Measurements from ENCODE around the gene FIBIN.

FIBIN gene

DNA sequence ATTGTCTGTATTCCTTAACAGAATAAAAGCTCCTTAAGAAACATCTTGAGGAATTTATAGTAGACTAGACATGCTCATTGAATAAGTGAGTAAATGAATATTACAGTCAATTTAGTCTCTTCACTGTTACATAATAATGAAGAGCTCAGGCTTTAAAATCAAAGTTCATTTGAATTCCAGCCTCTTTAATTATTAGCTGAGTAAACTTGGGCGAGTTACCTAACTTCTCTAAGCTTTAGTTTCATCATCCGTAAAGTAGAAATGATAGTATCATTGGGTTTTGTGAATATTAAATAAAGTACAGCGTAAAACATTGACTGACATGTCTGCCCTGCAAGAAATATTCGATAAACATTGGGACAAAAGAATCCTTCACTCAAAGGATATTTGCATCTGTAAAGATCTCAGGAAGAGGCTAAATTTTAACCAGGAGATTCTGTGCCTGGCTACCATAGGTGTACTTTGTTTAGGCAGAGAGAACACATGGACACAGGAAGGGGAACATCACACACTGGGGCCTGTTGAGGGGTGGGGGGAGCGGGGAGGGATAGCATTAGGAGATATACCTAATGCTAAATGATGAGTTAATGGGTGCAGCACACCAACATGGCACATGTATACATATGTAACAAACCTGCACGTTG, 31.5 kb downstream of the FIBIN start:
- ChIA-PET CTCF (interaction anchor here (0.6 kb wide), 1 partner anchor 183 kb away, joined by 9 read pairs; no protein-coding TSS in a partner anchor), POLR2A (no interaction called here)
- DNase-seq (ENCODE audit: extremely low spot score): no peak
- no peak for TF ChIP-seq BHLHE40 (IDR thresholded peaks at IDR 0.05; ENCODE audit: borderline replicate concordance)
- no peak for TF ChIP-seq SP1 (IDR thresholded peaks at IDR 0.05)
- TF ChIP-seq ZNF384 (IDR thresholded peaks at IDR 0.05): no peak
- TF ChIP-seq CTBP1 (IDR thresholded peaks at IDR 0.05; ENCODE audit: borderline replicate concordance): no peak
- TF ChIP-seq NFRKB (IDR thresholded peaks at IDR 0.05): no peak
- no peak for TF ChIP-seq ARNT (IDR thresholded peaks at IDR 0.05)
- TF ChIP-seq L3MBTL2 (conservative IDR thresholded peaks at IDR 0.05): no peak
- TF ChIP-seq ELF4 (IDR thresholded peaks at IDR 0.05): no peak
- TF ChIP-seq FOXK2 (IDR thresholded peaks at IDR 0.05): no peak

- DNase-seq (ENCODE audit: extremely low spot score): no peak
- no peak for TF ChIP-seq TARDBP (IDR thresholded peaks at IDR 0.05)
- TF ChIP-seq SP1 (IDR thresholded peaks at IDR 0.05): no peak
- TF ChIP-seq ZNF384 (IDR thresholded peaks at IDR 0.05): no peak
- TF ChIP-seq BHLHE40 (IDR thresholded peaks at IDR 0.05; ENCODE audit: borderline replicate concordance): no peak
- no peak for TF ChIP-seq NFRKB (IDR thresholded peaks at IDR 0.05)
- no peak for TF ChIP-seq FOXM1 (IDR thresholded peaks at IDR 0.05; ENCODE audit: borderline replicate concordance)
- TF ChIP-seq SUZ12 (IDR thresholded peaks at IDR 0.05): no peak
- TF ChIP-seq FOXA1 (IDR thresholded peaks at IDR 0.05): no peak
- TF ChIP-seq FOXK2 (IDR thresholded peaks at IDR 0.05): no peak
- TF ChIP-seq L3MBTL2 (conservative IDR thresholded peaks at IDR 0.05): no peak
- no peak for TF ChIP-seq PKNOX1 (IDR thresholded peaks at IDR 0.05)
- no peak for TF ChIP-seq LEF1 (IDR thresholded peaks at IDR 0.05; ENCODE audit: borderline replicate concordance)
- TF ChIP-seq ARNT (IDR thresholded peaks at IDR 0.05): no peak
- no peak for TF ChIP-seq ELF4 (IDR thresholded peaks at IDR 0.05)
- TF ChIP-seq CTBP1 (IDR thresholded peaks at IDR 0.05; ENCODE audit: borderline replicate concordance): no peak
- no peak for TF ChIP-seq HDGF (IDR thresholded peaks at IDR 0.05; ENCODE audit: borderline replicate concordance)
- ChIA-PET POLR2A (no interaction called here), CTCF (no interaction called here)
These were observed 32.2 kb downstream of the FIBIN start for GRCh38 chr11:27025957-27026733.

GRCh38 chr11:27028561-27028965, 34.7 kb downstream of the FIBIN start:
- no peak for DNase-seq (ENCODE audit: extremely low spot score)
- CTCF ChIA-PET: no interaction called here
- TF ChIP-seq ZNF384 (IDR thresholded peaks at IDR 0.05) (no peak), FOXM1 (IDR thresholded peaks at IDR 0.05; ENCODE audit: borderline replicate concordance) (no peak), FOXK2 (IDR thresholded peaks at IDR 0.05) (no peak), ELF4 (IDR thresholded peaks at IDR 0.05) (no peak), BHLHE40 (IDR thresholded peaks at IDR 0.05; ENCODE audit: borderline replicate concordance) (no peak), ARNT (IDR thresholded peaks at IDR 0.05) (no peak), L3MBTL2 (conservative IDR thresholded peaks at IDR 0.05) (no peak), CTBP1 (IDR thresholded peaks at IDR 0.05; ENCODE audit: borderline replicate concordance) (no peak), SP1 (IDR thresholded peaks at IDR 0.05) (no peak), NFRKB (IDR thresholded peaks at IDR 0.05) (no peak), LEF1 (IDR thresholded peaks at IDR 0.05; ENCODE audit: borderline replicate concordance) (no peak), PKNOX1 (IDR thresholded peaks at IDR 0.05) (no peak), HDGF (IDR thresholded peaks at IDR 0.05; ENCODE audit: borderline replicate concordance) (no peak), TARDBP (IDR thresholded peaks at IDR 0.05) (no peak), SUZ12 (IDR thresholded peaks at IDR 0.05) (no peak)
- POLR2A ChIA-PET: no interaction called here

- DNase-seq (ENCODE audit: extremely low spot score): no peak
- ChIA-PET POLR2A (no interaction called here), CTCF (no interaction called here)
- TF ChIP-seq L3MBTL2 (conservative IDR thresholded peaks at IDR 0.05) (no peak), FOXA1 (IDR thresholded peaks at IDR 0.05) (no peak), SP1 (IDR thresholded peaks at IDR 0.05) (no peak), CTBP1 (IDR thresholded peaks at IDR 0.05; ENCODE audit: borderline replicate concordance) (no peak), SUZ12 (IDR thresholded peaks at IDR 0.05) (no peak), HDGF (IDR thresholded peaks at IDR 0.05; ENCODE audit: borderline replicate concordance) (no peak), FOXM1 (IDR thresholded peaks at IDR 0.05; ENCODE audit: borderline replicate concordance) (no peak), TARDBP (IDR thresholded peaks at IDR 0.05) (no peak), NFRKB (IDR thresholded peaks at IDR 0.05) (no peak), PKNOX1 (IDR thresholded peaks at IDR 0.05) (no peak), FOXK2 (IDR thresholded peaks at IDR 0.05) (no peak), ELF4 (IDR thresholded peaks at IDR 0.05) (no peak), LEF1 (IDR thresholded peaks at IDR 0.05; ENCODE audit: borderline replicate concordance) (no peak)
These were observed 36.1 kb downstream of the FIBIN start for GRCh38 chr11:27029966-27030365.

GRCh38 chr11:27031754-27032153, 37.8 kb downstream of the FIBIN start:
- ChIA-PET POLR2A (no interaction called here), CTCF (no interaction called here)
- TF ChIP-seq SUZ12 (IDR thresholded peaks at IDR 0.05) (no peak), TARDBP (IDR thresholded peaks at IDR 0.05) (no peak), ARNT (IDR thresholded peaks at IDR 0.05) (no peak), PKNOX1 (IDR thresholded peaks at IDR 0.05) (no peak), NFRKB (IDR thresholded peaks at IDR 0.05) (no peak), CTBP1 (IDR thresholded peaks at IDR 0.05; ENCODE audit: borderline replicate concordance) (no peak), ZNF384 (IDR thresholded peaks at IDR 0.05) (no peak), BHLHE40 (IDR thresholded peaks at IDR 0.05; ENCODE audit: borderline replicate concordance) (no peak), FOXA1 (IDR thresholded peaks at IDR 0.05) (no peak), L3MBTL2 (conservative IDR thresholded peaks at IDR 0.05) (no peak), SP1 (IDR thresholded peaks at IDR 0.05) (no peak), FOXM1 (IDR thresholded peaks at IDR 0.05; ENCODE audit: borderline replicate concordance) (no peak), ELF4 (IDR thresholded peaks at IDR 0.05) (no peak), HDGF (IDR thresholded peaks at IDR 0.05; ENCODE audit: borderline replicate concordance) (no peak), LEF1 (IDR thresholded peaks at IDR 0.05; ENCODE audit: borderline replicate concordance) (no peak), FOXK2 (IDR thresholded peaks at IDR 0.05) (no peak)
- DNase-seq (ENCODE audit: extremely low spot score): no peak

Data from HEK293T (cell line).